ENCODE measurements around the gene FOXD2.
"Not testable (repeated sequence)": the region's sequence is repeated elsewhere in the genome, so short reads cannot be mapped to it uniquely, and the experiment has no call there.

FOXD2 gene

GRCh38 chr1:47452426-47452825 is 14.6 kb downstream of the FOXD2 start:
- no peak overlapping the region for H3K4me3 ChIP-seq (ENCODE audit: low read length)
- DNase-seq (ENCODE audit: low read depth, low spot score), result no peak

DNA sequence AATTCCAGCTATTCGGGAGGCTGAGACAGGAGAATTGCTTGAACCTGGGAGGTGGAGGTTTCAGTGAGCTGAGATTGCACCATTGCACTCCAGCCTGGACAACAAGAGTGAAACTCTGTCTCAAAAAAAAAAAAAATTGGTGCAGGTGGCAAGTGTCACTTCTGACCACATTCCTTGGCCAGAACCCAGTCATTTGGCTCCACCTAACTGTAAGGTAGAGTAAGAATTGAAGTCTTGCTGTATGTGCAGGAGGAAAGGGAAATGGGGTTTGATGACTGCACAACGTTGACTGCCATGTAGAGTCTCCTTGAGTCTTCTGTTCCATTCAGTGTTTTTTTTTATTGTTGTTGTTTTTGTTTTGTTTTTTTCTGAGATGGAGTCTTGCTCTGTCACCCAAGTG is 16.1 kb downstream of the FOXD2 start:
- DNase-seq (ENCODE audit: low read depth, low spot score), result not testable (repeated sequence)

GRCh38 chr1:47456250-47456649 is 18.4 kb downstream of the FOXD2 start:
- no peak overlapping the region for H3K4me3 ChIP-seq (ENCODE audit: low read length)
- no peak for DNase-seq (ENCODE audit: low read depth, low spot score)

More for the DNA sequence above, 16.1 kb downstream of the FOXD2 start:
- H3K4me3 ChIP-seq (ENCODE audit: low read length), result not testable (repeated sequence)

DNA sequence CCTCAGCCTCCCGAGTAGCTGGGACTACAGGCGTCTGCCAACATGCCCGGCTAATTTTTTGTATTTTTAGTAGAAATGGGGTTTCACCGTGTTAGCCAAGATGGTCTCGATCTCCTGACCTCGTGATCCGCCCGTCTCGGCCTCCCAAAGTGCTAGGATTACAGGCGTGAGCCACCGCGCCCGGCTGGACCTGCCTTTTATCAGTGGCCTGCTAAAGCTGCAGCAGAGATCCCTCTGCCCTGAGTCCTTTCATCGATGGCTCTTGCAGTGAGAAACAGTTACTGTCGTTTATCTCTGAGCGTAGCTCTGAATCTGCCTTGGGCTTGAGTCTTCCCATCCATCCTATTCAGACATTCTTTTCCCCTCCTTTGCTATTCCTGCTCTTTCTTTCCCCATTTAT is 19.7 kb downstream of the FOXD2 start:
- DNase-seq (ENCODE audit: low read depth, low spot score); H3K4me3 ChIP-seq (ENCODE audit: low read length): not testable (repeated sequence)

- DNase-seq (ENCODE audit: low read depth, low spot score), result no peak
These were observed 21.5 kb downstream of the FOXD2 start for GRCh38 chr1:47459253-47459788.

DNA sequence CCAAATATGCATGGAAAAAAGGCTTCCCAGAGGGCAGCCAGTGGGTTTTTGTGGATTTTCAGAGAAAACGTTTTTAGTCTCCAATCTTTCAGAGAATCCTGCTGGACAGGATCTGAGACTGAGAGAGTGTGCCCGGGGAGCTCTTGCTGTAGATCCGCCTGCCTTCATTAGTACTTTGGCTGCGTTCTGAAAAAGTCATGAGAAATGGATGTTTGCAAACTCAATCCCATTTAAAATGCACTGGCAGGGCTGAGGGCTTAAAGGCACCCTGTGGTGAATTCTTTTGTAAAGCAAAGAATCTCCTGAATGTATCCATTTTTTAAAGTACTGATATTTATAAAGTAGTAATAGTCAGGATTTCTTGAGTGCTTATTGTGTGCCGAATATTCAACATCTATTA is 22.2 kb downstream of the FOXD2 start:
- H3K4me3 ChIP-seq (ENCODE audit: low read length), result no peak overlapping the region

More at GRCh38 chr1:47459253-47459788, 21.5 kb downstream of the FOXD2 start:
- no peak overlapping the region for H3K4me3 ChIP-seq (ENCODE audit: low read length)

GRCh38 chr1:47460456-47460855 is 22.6 kb downstream of the FOXD2 start:
- no peak for DNase-seq (ENCODE audit: low read depth, low spot score)
- no peak overlapping the region for H3K4me3 ChIP-seq (ENCODE audit: low read length)

More for the DNA sequence above, 22.2 kb downstream of the FOXD2 start:
- no peak for DNase-seq (ENCODE audit: low read depth, low spot score)

GRCh38 chr1:47465605-47466004 is 27.8 kb downstream of the FOXD2 start:
- DNase-seq (ENCODE audit: low read depth, low spot score), result no peak
- H3K4me3 ChIP-seq (ENCODE audit: low read length), result no peak overlapping the region

DNA sequence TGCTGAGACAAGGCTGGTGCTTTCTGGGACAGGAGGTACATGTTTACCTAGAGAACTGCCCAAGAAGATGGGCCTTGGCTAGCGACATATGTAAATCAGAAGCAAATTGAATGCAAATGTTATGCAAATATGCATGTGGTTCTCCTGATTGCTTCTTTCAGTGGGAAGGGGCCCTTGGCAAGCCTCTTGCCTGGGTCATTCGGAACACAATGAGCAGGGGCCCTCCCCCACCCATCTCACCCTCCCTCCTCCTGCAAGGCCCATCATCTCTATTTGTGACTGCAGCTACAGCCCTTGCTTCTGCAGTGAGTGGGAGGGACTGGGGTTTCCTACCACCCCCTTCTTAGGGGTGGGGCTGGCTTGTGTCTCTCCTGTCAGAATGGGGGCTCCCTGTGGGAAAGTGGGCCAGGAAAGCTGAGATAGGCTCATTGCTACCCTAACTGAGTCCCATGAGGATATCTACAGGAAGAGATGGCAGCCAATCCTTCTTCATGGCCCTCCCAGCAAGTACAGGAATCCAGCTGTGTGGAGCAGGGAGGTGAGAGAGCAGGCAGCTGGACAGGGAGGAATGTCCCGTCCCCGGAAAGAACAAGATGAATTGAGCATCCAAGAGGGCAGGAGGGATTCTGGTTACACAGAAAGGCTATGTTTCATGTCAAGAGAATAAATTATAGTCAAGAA is 31.0 kb downstream of the FOXD2 start:
- H3K4me3 ChIP-seq (ENCODE audit: low read length), result no peak overlapping the region
- DNase-seq (ENCODE audit: low read depth, low spot score), result no peak

DNA sequence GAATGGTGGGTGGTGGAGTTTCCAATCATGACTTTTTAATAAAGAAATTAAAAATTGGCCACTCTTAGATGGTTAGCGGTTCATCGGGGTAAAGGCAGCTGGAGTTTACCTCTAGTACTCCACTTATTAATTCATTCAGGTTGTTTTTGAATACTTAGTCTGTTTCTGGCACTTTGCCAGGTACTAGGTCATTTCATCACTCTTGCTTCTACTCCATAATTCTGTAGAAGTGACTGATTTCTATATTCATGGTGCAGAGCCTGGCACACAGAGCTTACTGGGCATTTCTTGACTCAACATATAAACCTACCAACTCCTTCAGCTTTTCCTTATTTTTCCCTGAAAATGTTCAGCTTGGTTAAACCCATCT is 31.5 kb downstream of the FOXD2 start:
- no peak for DNase-seq (ENCODE audit: low read depth, low spot score)
- H3K4me3 ChIP-seq (ENCODE audit: low read length), result no peak overlapping the region

DNA sequence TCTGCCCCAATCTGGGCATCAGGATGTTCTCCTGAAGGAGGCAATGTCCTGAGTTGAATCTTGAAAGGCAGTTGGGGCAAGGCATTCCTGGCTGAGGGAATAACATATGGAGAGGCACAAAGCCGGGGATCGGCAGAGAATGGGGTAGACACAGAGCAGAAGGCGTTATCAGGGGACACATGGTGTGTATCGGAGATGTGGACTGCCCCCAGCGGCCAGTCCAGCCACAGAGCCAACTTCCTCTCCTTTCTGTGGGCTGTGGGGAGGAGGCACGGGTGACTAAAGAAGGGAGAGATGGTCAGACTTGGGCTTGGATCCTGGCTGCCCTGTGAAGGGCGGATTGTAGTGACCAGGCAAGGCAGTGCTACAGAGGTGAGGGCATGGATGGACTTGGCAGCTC is 32.1 kb downstream of the FOXD2 start:
- no peak for DNase-seq (ENCODE audit: low read depth, low spot score)
- no peak overlapping the region for H3K4me3 ChIP-seq (ENCODE audit: low read length)

DNA sequence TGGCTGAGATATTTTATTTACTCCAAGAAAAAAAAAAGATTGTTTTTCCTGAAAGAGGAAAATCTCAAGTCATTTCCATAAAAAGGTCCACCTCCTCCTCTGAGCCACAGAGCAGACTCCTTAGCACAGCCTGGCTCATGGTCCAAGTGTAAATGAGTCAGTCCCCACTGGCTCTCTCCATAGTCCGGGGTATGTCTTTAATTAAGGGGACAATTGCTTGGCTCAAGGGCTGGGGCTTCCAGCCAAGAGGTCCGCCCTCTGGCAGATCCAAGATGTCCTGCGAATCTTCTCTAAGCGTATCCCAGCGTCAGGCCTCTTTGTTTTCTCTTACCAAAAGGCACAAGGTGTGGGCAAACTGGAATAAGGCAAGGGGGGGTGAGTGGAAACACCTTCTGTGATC is 33.3 kb downstream of the FOXD2 start:
- no peak for DNase-seq (ENCODE audit: low read depth, low spot score)
- H3K4me3 ChIP-seq (ENCODE audit: low read length), result no peak overlapping the region

DNA sequence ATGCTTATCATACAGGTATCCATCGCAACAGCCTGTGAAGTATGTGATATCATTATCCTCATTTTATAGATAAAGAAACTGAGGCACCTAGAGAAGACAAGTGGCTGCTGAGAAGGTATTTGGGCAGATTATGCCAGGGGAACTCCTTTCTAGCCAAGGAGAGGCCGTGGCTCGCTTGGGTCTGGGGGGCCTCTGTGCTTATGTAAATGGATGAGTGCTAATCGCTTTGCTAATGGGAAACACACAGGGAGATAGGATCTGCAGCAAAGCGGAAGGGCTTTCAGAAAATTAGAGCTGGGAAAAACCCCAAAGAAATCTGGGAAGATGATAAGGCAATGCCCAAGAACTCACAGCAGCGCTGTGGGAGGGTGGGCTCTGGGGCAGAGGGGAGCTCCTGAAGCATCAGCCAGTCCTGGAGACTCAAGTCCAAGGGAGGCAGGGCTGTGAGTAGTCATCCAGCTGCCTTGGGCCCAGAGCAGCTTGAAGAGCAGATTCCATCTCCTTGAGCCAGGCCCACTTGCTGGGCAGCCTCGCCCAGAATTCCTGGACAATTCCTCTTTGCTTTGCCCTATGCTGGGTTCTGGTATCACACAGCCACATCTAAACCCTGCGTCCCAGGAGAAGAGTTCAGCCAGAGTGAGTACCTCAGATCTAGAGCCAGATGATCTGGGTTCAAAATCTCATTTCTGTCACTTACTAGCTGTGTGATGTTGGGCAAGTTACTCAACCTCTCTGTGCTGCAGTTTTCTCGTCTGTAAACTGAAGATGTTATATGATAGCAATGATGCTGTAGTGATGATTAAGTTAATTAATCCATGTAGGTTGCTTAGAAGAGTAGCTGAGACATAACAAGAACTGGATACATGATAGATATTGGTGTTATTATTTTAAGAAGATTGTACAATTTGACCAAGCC is 36.7 kb downstream of the FOXD2 start:
- no peak overlapping the region for H3K4me3 ChIP-seq (ENCODE audit: low read length)
- DNase-seq (ENCODE audit: low read depth, low spot score), result no peak

DNA sequence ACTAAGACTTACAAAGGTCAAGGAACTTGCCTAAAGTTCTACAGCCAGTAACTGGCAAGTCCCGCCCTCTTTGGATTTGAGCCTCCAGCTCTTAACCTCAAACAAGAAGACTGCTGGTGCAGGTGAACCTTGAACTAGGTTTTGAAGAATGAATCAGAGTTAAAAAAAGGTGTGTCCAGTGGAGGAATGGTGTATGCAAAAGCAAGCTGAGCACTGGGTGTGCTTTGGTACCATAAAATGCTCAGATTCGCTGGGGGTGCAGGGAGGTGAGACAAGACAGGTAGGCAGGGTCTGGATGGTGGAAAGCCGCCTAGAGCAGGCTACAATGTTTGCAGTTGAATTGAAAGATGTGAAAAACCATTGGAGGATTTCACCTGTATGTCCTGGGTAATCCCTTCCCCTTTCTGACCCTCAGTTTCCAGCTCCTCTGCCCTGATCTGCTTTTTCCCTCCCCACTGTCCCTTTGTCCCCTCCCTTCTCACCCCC is 39.8 kb downstream of the FOXD2 start:
- no peak overlapping the region for H3K4me3 ChIP-seq (ENCODE audit: low read length)
- no peak for DNase-seq (ENCODE audit: low read depth, low spot score)

- DNase-seq (ENCODE audit: low read depth, low spot score), result no peak
- H3K4me3 ChIP-seq (ENCODE audit: low read length), result no peak overlapping the region
These were observed 40.2 kb downstream of the FOXD2 start for GRCh38 chr1:47478090-47478489.

DNA sequence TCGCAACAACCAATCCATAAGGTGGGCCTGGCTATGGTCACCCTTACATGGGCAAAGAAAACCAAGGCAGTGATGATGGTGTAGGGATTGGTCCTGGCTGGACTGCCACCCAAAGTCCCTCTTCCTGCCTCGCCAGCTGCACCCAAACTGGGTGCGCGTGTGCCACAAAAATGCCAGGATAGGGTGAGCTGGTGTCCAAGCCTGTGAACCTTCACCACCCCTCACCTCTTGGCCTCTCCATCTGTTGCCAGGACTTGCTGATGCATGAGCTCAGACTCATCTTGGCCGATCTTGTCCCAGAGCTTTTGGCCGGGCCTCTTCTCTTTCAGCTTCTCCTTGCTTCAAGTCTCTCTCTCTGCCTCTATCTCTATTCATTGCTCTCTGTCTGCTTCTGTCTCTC is 41.8 kb downstream of the FOXD2 start:
- DNase-seq (ENCODE audit: low read depth, low spot score), result no peak

GRCh38 chr1:47481936-47482335 is 44.1 kb downstream of the FOXD2 start:
- no peak for DNase-seq (ENCODE audit: low read depth, low spot score)
- H3K4me3 ChIP-seq (ENCODE audit: low read length), result no peak overlapping the region

More for the DNA sequence above, 41.8 kb downstream of the FOXD2 start:
- H3K4me3 ChIP-seq (ENCODE audit: low read length), result no peak overlapping the region

- H3K4me3 ChIP-seq (ENCODE audit: low read length), result no peak overlapping the region
- no peak for DNase-seq (ENCODE audit: low read depth, low spot score)
These were observed 44.9 kb downstream of the FOXD2 start for GRCh38 chr1:47482786-47483185.

DNA sequence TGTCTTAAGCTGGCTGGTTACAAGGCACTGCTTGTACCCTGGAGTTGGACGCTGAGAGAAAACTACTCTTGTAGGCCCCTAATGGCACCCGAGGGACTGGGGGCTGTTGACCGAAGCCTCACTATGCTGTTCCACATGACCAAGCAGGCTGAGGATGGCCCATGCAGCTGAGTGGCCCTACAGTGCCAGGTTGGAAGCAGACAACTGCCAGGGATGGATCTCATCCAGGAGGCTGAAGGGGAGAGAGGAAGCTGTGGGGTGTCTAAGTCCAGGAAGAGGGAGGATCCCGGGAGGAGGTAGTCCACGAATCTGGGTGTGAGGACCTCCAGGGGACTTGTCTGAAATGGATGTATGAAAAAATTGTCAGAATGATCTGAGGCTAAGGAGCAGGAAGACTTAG is 45.8 kb downstream of the FOXD2 start:
- DNase-seq (ENCODE audit: low read depth, low spot score), result no peak

DNA sequence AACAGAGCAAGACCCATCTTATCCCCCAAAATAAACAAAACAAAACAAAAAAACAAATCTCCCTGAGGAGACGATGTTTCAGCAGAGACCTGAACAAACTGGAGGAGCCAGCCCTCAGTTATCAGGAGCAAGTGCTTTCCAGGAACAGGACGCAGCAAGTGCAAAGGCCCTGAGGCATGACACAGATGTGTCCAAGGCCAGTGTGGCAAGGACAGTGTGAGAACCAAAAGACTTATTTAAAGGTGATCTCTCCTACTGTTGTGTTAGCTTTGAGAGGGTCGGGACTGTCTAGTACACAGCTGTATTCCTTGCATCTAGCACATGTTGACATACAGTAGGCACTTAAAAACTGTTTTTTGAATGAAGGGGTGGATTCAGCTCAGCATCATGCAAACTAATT is 48.0 kb downstream of the FOXD2 start:
- DNase-seq (ENCODE audit: low read depth, low spot score), result no peak
- H3K4me3 ChIP-seq (ENCODE audit: low read length), result no peak overlapping the region

More for the DNA sequence above, 45.8 kb downstream of the FOXD2 start:
- H3K4me3 ChIP-seq (ENCODE audit: low read length), result no peak overlapping the region

All from Jurkat, Clone E6-1 (cell line).